GM23338 (cell line): ENCODE results near the gene MAPK14. TPM values are rescaled to one million over a fixed set of nuclear protein-coding genes. Genes with fewer than 3 reads are reported as not detected.

Source experiments
- ATAC-seq: fragments of 200-7000 bp; cut with Tn5 transposase; 3 replicates; pipeline ENCODE4 v1.9.1; 2020
- DNase-seq: peaks from one replicate; pipeline ENCODE4 v3.0.0-alpha.2; 2015; ENCODE audit warnings: low spot score
- H2AFZ ChIP-seq: fragments of 200-600 bp; sonication (generic); 2 replicates; pipeline ENCODE4 v1.8.0; 2016; ENCODE audit warnings: antibody characterized with exemption, mild to moderate bottlenecking, moderate library complexity
- H3F3A ChIP-seq: fragments of 200-600 bp; sonication (generic); replicated peaks from 2 replicates; pipeline ENCODE4 v1.8.0; 2017; ENCODE audit warnings: antibody characterized with exemption, mixed run types, low read depth
- H3K27ac ChIP-seq: fragments of 200-600 bp; sonication (generic); 2 replicates; pipeline ENCODE4 v1.6.1; 2016; ENCODE audit warnings: low read depth
- H3K27me3 ChIP-seq: fragments of 200-600 bp; sonication (generic); 2 replicates; pipeline ENCODE4 v1.8.0; 2016; ENCODE audit warnings: mild to moderate bottlenecking, mixed run types, moderate library complexity; ENCODE audit not compliant: insufficient read depth
- H3K36me3 ChIP-seq: fragments of 200-600 bp; sonication (generic); 2 replicates; pipeline ENCODE4 v1.8.0; 2016; ENCODE audit warnings: mild to moderate bottlenecking; ENCODE audit not compliant: insufficient read depth
- H3K4me1 ChIP-seq: fragments of 200-600 bp; sonication (generic); 2 replicates; pipeline ENCODE4 v1.8.0; 2016; ENCODE audit warnings: mild to moderate bottlenecking, moderate library complexity; ENCODE audit not compliant: insufficient read depth
- H3K4me2 ChIP-seq: fragments of 200-600 bp; sonication (generic); 2 replicates; pipeline ENCODE4 v1.7.1; 2017; ENCODE audit warnings: mixed run types
- H3K4me3 ChIP-seq: fragments of 200-600 bp; sonication (generic); 2 replicates; pipeline ENCODE4 v1.6.1; 2016; ENCODE audit warnings: mixed run types
- H3K79me2 ChIP-seq: fragments of 200-600 bp; sonication (generic); replicated peaks from 2 replicates; pipeline ENCODE4 v1.8.0; 2017; ENCODE audit warnings: mild to moderate bottlenecking; ENCODE audit not compliant: insufficient read depth
- H3K9me2 ChIP-seq: fragments of 200-600 bp; sonication (generic); 2 replicates; pipeline ENCODE4 v1.8.0; 2017; ENCODE audit not compliant: insufficient read depth
- H4K20me1 ChIP-seq: fragments of 200-600 bp; sonication (generic); replicated peaks from 2 replicates; pipeline ENCODE4 v1.8.0; 2017; ENCODE audit warnings: mild to moderate bottlenecking; ENCODE audit not compliant: insufficient read depth
- H3K27ac Mint-ChIP-seq: 2 replicates; pipeline ENCODE4 v1.8.0; 2020; ENCODE audit warnings: inconsistent platforms, mild to moderate bottlenecking, moderate library complexity, mixed read lengths
- H3K27me3 Mint-ChIP-seq: 3 replicates; pipeline ENCODE4 v1.8.0; 2022; ENCODE audit warnings: low read depth, mild to moderate bottlenecking, moderate library complexity, mixed read lengths, inconsistent platforms; ENCODE audit not compliant: insufficient read depth, poor library complexity
- H3K36me3 Mint-ChIP-seq: 3 replicates; pipeline ENCODE4 v1.8.0; 2021; ENCODE audit warnings: low read depth, mild to moderate bottlenecking, inconsistent platforms, moderate library complexity, mixed read lengths
- H3K4me1 Mint-ChIP-seq: 3 replicates; pipeline ENCODE4 v1.8.0; 2020; ENCODE audit warnings: mild to moderate bottlenecking, inconsistent platforms, mixed read lengths
- H3K4me3 Mint-ChIP-seq: 3 replicates; pipeline ENCODE4 v1.8.0; 2021; ENCODE audit warnings: moderate library complexity, mild to moderate bottlenecking, inconsistent platforms, mixed read lengths
- H3K9me3 Mint-ChIP-seq: 3 replicates; pipeline ENCODE4 v1.8.0; 2020; ENCODE audit warnings: moderate library complexity, mild to moderate bottlenecking, inconsistent platforms, mixed read lengths
- CREB1 ChIP-seq: fragments of 250-450 bp; sonication (Bioruptor Pico); IDR thresholded peaks from 2 replicates; pipeline ENCODE4 v1.5.0; 2020; ENCODE audit warnings: low read depth, mild to moderate bottlenecking, moderate library complexity
- EZH2 ChIP-seq: fragments of 200-600 bp; sonication (generic); IDR thresholded peaks from one replicate; pipeline ENCODE4 v1.8.0; 2017; ENCODE audit warnings: antibody characterized with exemption, mild to moderate bottlenecking, low read depth; ENCODE audit not compliant: unreplicated experiment
- EZH2phosphoT487 ChIP-seq: fragments of 200-600 bp; sonication (generic); IDR thresholded peaks from one replicate; pipeline ENCODE4 v1.8.1; 2018; ENCODE audit warnings: antibody characterized with exemption; ENCODE audit not compliant: unreplicated experiment
- JUNB ChIP-seq: IDR thresholded peaks from one replicate; pipeline ENCODE4 v1.6.1; 2016; ENCODE audit warnings: antibody characterized with exemption; ENCODE audit not compliant: unreplicated experiment
- ZNF114 ChIP-seq: fragments of 250-450 bp; sonication (Bioruptor Pico); IDR thresholded peaks from 2 replicates; pipeline ENCODE4 v1.5.0; 2020; ENCODE audit warnings: mild to moderate bottlenecking, moderate library complexity
- polyA plus RNA-seq: library from polyadenylated mRNA; unstranded; fragments of >200 nt; fragmentation: Nextera tagmentation; extraction: Ambion mirVana; gene quantifications from 2 replicates; pipeline ENCODE4 v1.2.1, GENCODE V29; 2016
- total RNA-seq: library from RNA; depleted of rRNA; stranded (reverse); fragments of >200 nt; shearing (Covaris generic); gene quantifications from 2 replicates; pipeline ENCODE4 v1.2.3, GENCODE V29; 2014
- TF ChIP-seq, protein P1 (sequence below): IDR thresholded peaks from 2 replicates; pipeline ENCODE4 v1.6.1; 2016; ENCODE audit warnings: antibody characterized with exemption
- TF ChIP-seq, protein P2 (sequence below): fragments of 250-450 bp; sonication (Bioruptor Pico); IDR thresholded peaks from 2 replicates; pipeline ENCODE4 v1.5.0; 2020; ENCODE audit warnings: mild to moderate bottlenecking, moderate library complexity
- TF ChIP-seq, protein P3 (sequence below), 2 experiments: fragments of 200-600 bp in 1 of 2; sonication (generic) in 1 of 2; conservative IDR thresholded peaks; 2 replicates each; pipeline versions ENCODE4 v1.5.1 to v1.6.1; 2016 to 2017; ENCODE audit warnings: antibody characterized with exemption in 2 of 2, low read depth in 2 of 2, mild to moderate bottlenecking in 2 of 2, moderate library complexity in 1 of 2
- TF ChIP-seq, protein P4 (sequence below): IDR thresholded peaks from one replicate; pipeline ENCODE4 v1.6.1; 2018; ENCODE audit warnings: antibody characterized with exemption; ENCODE audit not compliant: unreplicated experiment

The MAPK14 gene
- total and polyA plus RNA-seq, 2 experiments from 2014 or later = 8.8 to 44.5 TPM

DNA sequence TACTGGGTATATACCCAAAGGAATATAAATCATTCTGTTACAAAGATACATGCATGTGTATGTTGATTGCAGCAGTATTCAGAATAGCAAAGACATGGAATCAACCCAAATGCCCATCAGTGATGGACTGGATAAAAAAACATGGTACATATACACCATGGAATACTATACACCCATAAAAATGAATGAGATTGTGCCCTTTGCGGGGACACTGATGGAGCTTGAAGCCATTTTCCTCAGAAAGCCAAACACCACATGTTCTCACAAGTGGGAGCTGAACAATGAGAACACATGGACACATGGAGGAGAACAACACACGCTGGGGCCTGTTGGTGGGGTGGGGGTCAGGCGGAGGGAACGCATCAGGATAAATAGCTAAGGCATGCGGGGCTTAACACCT is 61.4 kb downstream of the MAPK14 start (continued):
- TF ChIP-seq, protein P1, sequence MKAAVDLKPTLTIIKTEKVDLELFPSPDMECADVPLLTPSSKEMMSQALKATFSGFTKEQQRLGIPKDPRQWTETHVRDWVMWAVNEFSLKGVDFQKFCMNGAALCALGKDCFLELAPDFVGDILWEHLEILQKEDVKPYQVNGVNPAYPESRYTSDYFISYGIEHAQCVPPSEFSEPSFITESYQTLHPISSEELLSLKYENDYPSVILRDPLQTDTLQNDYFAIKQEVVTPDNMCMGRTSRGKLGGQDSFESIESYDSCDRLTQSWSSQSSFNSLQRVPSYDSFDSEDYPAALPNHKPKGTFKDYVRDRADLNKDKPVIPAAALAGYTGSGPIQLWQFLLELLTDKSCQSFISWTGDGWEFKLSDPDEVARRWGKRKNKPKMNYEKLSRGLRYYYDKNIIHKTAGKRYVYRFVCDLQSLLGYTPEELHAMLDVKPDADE = no peak
- TF ChIP-seq, protein P2, sequence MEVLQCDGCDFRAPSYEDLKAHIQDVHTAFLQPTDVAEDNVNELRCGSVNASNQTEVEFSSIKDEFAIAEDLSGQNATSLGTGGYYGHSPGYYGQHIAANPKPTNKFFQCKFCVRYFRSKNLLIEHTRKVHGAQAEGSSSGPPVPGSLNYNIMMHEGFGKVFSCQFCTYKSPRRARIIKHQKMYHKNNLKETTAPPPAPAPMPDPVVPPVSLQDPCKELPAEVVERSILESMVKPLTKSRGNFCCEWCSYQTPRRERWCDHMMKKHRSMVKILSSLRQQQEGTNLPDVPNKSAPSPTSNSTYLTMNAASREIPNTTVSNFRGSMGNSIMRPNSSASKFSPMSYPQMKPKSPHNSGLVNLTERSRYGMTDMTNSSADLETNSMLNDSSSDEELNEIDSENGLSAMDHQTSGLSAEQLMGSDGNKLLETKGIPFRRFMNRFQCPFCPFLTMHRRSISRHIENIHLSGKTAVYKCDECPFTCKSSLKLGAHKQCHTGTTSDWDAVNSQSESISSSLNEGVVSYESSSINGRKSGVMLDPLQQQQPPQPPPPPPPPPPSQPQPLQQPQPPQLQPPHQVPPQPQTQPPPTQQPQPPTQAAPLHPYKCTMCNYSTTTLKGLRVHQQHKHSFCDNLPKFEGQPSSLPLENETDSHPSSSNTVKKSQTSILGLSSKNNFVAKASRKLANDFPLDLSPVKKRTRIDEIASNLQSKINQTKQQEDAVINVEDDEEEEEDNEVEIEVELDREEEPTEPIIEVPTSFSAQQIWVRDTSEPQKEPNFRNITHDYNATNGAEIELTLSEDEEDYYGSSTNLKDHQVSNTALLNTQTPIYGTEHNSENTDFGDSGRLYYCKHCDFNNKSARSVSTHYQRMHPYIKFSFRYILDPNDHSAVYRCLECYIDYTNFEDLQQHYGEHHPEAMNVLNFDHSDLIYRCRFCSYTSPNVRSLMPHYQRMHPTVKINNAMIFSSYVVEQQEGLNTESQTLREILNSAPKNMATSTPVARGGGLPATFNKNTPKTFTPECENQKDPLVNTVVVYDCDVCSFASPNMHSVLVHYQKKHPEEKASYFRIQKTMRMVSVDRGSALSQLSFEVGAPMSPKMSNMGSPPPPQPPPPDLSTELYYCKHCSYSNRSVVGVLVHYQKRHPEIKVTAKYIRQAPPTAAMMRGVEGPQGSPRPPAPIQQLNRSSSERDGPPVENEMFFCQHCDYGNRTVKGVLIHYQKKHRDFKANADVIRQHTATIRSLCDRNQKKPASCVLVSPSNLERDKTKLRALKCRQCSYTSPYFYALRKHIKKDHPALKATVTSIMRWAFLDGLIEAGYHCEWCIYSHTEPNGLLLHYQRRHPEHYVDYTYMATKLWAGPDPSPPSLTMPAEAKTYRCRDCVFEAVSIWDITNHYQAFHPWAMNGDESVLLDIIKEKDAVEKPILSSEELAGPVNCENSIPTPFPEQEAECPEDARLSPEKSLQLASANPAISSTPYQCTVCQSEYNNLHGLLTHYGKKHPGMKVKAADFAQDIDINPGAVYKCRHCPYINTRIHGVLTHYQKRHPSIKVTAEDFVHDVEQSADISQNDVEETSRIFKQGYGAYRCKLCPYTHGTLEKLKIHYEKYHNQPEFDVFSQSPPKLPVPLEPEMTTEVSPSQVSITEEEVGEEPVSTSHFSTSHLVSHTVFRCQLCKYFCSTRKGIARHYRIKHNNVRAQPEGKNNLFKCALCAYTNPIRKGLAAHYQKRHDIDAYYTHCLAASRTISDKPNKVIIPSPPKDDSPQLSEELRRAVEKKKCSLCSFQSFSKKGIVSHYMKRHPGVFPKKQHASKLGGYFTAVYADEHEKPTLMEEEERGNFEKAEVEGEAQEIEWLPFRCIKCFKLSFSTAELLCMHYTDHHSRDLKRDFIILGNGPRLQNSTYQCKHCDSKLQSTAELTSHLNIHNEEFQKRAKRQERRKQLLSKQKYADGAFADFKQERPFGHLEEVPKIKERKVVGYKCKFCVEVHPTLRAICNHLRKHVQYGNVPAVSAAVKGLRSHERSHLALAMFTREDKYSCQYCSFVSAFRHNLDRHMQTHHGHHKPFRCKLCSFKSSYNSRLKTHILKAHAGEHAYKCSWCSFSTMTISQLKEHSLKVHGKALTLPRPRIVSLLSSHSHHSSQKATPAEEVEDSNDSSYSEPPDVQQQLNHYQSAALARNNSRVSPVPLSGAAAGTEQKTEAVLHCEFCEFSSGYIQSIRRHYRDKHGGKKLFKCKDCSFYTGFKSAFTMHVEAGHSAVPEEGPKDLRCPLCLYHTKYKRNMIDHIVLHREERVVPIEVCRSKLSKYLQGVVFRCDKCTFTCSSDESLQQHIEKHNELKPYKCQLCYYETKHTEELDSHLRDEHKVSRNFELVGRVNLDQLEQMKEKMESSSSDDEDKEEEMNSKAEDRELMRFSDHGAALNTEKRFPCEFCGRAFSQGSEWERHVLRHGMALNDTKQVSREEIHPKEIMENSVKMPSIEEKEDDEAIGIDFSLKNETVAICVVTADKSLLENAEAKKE (CRISPR knock-in tag) = no peak

DNA sequence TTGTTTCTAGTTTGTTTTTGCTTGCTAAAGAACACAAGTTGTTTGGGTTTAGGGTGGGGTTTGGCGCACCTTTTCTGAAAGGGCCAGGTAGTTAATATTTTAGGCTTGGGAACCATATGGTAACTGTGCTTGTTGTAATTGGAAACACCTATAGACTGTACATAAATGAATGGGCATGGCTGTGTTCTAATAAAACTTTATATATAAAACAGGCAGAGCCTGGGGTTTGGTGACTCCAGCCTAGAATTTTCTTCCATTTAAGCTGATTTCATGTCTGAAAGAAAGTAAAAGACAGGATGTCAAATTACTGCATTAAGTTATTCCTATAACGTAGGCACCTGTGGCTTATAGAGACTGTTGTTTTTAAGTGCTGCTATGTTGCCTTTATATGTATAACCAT is 66.6 kb downstream of the MAPK14 start:
- Histone ChIP-seq H3K36me3 (no peaks in the 10 kb centered on the region), H2AFZ (no peak overlapping the region), H3K9me2 (no peaks in the 10 kb centered on the region), H3K4me3 (no peak overlapping the region), H4K20me1 (no peaks in the 10 kb centered on the region), H3K4me2 (no peak overlapping the region), H3F3A (no peaks in the 10 kb centered on the region), H3K27ac (no peak overlapping the region), H3K4me1 (no peaks in the 10 kb centered on the region; the same call in 1 of the 2 replicates), H3K27me3 (no peaks in the 10 kb centered on the region), H3K79me2 (no peaks in the 10 kb centered on the region)
- peaks cover 9% of the 10 kb centered on the region for H3K4me1 Mint-ChIP-seq
- H3K36me3 Mint-ChIP-seq = no peaks in the 10 kb centered on the region
- H3K4me3 Mint-ChIP-seq = no peak overlapping the region
- H3K27me3 Mint-ChIP-seq = peaks cover 2% of the 10 kb centered on the region
- no peak overlapping the region for H3K27ac Mint-ChIP-seq
- ATAC-seq (no peak), DNase-seq (no peak)
- H3K9me3 Mint-ChIP-seq = no peaks in the 10 kb centered on the region
- TF ChIP-seq JUNB (no peak), EZH2 (no peak), ZNF114 (CRISPR knock-in tag) (no peak), EZH2phosphoT487 (no peak), CREB1 (CRISPR knock-in tag) (no peak)
- TF ChIP-seq, protein P3, sequence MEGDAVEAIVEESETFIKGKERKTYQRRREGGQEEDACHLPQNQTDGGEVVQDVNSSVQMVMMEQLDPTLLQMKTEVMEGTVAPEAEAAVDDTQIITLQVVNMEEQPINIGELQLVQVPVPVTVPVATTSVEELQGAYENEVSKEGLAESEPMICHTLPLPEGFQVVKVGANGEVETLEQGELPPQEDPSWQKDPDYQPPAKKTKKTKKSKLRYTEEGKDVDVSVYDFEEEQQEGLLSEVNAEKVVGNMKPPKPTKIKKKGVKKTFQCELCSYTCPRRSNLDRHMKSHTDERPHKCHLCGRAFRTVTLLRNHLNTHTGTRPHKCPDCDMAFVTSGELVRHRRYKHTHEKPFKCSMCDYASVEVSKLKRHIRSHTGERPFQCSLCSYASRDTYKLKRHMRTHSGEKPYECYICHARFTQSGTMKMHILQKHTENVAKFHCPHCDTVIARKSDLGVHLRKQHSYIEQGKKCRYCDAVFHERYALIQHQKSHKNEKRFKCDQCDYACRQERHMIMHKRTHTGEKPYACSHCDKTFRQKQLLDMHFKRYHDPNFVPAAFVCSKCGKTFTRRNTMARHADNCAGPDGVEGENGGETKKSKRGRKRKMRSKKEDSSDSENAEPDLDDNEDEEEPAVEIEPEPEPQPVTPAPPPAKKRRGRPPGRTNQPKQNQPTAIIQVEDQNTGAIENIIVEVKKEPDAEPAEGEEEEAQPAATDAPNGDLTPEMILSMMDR (conservative IDR thresholded peaks at IDR 0.05; ENCODE audit: low read depth in 2 of 2) = no peak
- TF ChIP-seq, protein P1 = no peak
- TF ChIP-seq, protein P4, sequence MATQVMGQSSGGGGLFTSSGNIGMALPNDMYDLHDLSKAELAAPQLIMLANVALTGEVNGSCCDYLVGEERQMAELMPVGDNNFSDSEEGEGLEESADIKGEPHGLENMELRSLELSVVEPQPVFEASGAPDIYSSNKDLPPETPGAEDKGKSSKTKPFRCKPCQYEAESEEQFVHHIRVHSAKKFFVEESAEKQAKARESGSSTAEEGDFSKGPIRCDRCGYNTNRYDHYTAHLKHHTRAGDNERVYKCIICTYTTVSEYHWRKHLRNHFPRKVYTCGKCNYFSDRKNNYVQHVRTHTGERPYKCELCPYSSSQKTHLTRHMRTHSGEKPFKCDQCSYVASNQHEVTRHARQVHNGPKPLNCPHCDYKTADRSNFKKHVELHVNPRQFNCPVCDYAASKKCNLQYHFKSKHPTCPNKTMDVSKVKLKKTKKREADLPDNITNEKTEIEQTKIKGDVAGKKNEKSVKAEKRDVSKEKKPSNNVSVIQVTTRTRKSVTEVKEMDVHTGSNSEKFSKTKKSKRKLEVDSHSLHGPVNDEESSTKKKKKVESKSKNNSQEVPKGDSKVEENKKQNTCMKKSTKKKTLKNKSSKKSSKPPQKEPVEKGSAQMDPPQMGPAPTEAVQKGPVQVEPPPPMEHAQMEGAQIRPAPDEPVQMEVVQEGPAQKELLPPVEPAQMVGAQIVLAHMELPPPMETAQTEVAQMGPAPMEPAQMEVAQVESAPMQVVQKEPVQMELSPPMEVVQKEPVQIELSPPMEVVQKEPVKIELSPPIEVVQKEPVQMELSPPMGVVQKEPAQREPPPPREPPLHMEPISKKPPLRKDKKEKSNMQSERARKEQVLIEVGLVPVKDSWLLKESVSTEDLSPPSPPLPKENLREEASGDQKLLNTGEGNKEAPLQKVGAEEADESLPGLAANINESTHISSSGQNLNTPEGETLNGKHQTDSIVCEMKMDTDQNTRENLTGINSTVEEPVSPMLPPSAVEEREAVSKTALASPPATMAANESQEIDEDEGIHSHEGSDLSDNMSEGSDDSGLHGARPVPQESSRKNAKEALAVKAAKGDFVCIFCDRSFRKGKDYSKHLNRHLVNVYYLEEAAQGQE = no peak
